ENCODE data around the gene DBNDD1. TPM values are rescaled to one million over a fixed set of nuclear protein-coding genes. Genes with fewer than 3 reads are reported as not detected.

Gene DBNDD1
- total and polyA plus RNA-seq, 4 donors = 0.09 to 1.5 (median 0.82) TPM

DNA sequence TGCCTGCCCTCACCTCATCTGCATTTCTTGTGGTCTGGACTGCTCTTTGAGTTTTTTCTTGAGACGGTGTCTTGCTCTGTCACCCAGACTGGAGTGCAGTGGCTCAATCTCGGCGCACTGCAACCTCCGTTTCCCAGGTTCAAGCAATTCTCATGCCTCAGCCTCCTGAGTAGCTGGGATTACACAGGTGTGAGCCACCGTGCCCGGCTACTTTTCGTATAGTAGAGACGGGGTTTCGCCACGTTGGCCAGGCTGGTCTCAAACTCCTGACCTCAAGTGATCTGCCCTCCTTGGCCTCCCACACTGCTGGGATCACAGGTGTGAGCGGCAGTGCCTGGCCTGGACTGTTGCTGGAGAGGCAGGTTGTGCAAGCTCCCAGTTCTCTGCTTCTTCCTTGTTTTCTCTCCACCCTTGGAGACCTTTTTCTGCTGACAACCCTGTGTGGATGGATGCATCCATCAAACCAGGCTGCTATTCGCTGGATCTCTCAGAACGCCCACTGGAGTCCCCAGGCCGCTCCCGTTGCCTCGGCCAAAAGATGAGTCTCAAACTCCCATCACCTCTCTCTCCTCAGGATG, 22.7 kb upstream of the DBNDD1 start (continued):
- TF ChIP-seq SP1 (IDR thresholded peaks at IDR 0.05) = no peak

DNA sequence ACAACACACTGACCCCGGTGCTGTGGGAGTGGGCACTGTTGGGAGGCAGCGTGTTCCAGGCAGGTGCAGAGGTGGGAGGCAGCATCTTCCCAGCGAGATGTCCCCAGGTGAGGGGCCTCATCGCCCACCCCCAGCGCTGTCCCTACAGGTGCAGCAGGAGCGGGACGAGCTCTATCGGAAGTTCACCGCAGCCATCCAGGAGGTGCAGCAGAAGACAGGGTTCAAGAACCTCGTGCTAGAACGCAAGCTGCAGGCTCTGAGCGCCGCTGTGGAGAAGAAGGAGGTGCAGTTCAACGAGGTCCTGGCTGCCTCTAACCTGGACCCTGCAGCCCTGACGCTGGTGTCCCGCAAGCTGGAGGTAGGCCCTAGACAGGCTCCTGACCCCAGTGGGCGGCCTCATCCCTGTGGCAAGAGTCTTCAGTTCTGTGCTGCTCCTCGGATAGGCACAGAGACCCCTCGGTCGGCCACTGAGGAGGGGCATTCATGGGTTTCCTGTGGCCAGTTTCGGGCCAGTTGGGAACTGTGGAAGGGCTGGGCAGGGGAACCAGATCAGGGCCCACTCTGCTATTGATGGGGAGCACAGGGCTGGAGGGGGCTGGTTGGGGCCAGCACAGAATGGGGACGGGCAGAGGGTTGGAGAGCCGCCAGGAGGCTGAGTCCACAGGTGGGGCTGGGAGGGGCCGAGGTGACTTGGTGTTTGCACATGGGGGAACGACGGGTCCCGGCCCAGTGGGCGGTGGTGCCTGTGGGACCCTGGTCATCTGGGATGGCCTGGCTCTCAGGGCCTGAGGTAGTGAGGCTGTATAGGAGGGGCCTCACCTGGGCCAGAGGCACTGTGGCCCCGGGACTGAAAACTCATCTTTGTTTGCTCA, 21.1 kb upstream of the DBNDD1 start:
- no peak for DNase-seq (ENCODE audit: low spot score)
- no peaks in the 10 kb centered on the region for H3K4me1 ChIP-seq (ENCODE audit: control insufficient read depth in 4 of 4, insufficient read depth in 4 of 4, low read length in 3 of 4)
- H3K9me3 ChIP-seq (ENCODE audit: control insufficient read depth in 4 of 4, low read length in 3 of 4) = no peaks in the 10 kb centered on the region
- H3K9ac ChIP-seq (ENCODE audit: low read depth in 1 of 2, low read length in 2 of 2) = no peak overlapping the region
- no peak overlapping the region for H3K27ac ChIP-seq (ENCODE audit: low read depth in 1 of 2, low read length in 2 of 2)
- 93% methylated on average over 29 of the region's 29 CpGs for WGBS
- TF ChIP-seq FOXA1 (IDR thresholded peaks at IDR 0.05) = no peak
- TF ChIP-seq, protein P1, sequence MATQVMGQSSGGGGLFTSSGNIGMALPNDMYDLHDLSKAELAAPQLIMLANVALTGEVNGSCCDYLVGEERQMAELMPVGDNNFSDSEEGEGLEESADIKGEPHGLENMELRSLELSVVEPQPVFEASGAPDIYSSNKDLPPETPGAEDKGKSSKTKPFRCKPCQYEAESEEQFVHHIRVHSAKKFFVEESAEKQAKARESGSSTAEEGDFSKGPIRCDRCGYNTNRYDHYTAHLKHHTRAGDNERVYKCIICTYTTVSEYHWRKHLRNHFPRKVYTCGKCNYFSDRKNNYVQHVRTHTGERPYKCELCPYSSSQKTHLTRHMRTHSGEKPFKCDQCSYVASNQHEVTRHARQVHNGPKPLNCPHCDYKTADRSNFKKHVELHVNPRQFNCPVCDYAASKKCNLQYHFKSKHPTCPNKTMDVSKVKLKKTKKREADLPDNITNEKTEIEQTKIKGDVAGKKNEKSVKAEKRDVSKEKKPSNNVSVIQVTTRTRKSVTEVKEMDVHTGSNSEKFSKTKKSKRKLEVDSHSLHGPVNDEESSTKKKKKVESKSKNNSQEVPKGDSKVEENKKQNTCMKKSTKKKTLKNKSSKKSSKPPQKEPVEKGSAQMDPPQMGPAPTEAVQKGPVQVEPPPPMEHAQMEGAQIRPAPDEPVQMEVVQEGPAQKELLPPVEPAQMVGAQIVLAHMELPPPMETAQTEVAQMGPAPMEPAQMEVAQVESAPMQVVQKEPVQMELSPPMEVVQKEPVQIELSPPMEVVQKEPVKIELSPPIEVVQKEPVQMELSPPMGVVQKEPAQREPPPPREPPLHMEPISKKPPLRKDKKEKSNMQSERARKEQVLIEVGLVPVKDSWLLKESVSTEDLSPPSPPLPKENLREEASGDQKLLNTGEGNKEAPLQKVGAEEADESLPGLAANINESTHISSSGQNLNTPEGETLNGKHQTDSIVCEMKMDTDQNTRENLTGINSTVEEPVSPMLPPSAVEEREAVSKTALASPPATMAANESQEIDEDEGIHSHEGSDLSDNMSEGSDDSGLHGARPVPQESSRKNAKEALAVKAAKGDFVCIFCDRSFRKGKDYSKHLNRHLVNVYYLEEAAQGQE (IDR thresholded peaks at IDR 0.05) = no peak
- TF ChIP-seq YY1 (IDR thresholded peaks at IDR 0.05) = no peak
- TF ChIP-seq RAD21 (IDR thresholded peaks at IDR 0.05) = no peak
- H3K4me3 ChIP-seq (ENCODE audit: low read depth in 1 of 3, low read length in 3 of 3) = no peak overlapping the region
- peaks cover 0 to 71% (median 17%) of the 10 kb centered on the region in 4 donors for H3K36me3 ChIP-seq (ENCODE audit: control insufficient read depth in 4 of 4, insufficient read depth in 3 of 4, low read depth in 1 of 4, low read length in 3 of 4)
- no peaks in the 10 kb centered on the region for H3K27me3 ChIP-seq (ENCODE audit: control insufficient read depth in 4 of 4, insufficient read depth in 4 of 4, low read length in 3 of 4)

DNA sequence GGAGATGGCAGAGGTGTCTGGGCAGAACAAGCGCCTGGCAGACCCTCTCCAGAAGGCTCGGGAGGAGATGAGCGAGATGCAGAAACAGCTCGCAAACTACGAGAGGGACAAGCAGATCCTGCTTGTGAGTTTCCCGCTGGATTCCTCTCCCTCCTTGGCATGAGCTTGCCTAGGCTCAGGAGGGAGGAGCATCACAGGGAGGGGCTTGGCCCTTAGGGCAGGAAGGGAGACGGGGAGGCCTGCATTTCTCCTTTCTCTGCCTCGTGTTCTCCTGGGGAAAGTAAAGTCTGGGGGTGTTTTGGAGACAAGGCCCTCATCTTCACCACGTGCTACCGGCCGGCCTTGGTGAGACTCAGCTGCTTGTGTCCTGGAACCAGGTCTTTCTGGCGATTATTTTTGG, 18.0 kb upstream of the DBNDD1 start:
- Histone ChIP-seq H3K9ac (ENCODE audit: low read depth in 1 of 2, low read length in 2 of 2) (no peak overlapping the region), H3K4me1 (ENCODE audit: control insufficient read depth in 4 of 4, insufficient read depth in 4 of 4, low read length in 3 of 4) (no peaks in the 10 kb centered on the region), H3K36me3 (ENCODE audit: control insufficient read depth in 4 of 4, insufficient read depth in 3 of 4, low read depth in 1 of 4, low read length in 3 of 4) (peaks cover 0 to 61% (median 12%) of the 10 kb centered on the region in 4 donors), H3K4me3 (ENCODE audit: low read depth in 1 of 3, low read length in 3 of 3) (no peak overlapping the region), H3K27me3 (ENCODE audit: control insufficient read depth in 4 of 4, insufficient read depth in 4 of 4, low read length in 3 of 4) (no peaks in the 10 kb centered on the region), H3K27ac (ENCODE audit: low read depth in 1 of 2, low read length in 2 of 2) (no peak overlapping the region), H3K9me3 (ENCODE audit: control insufficient read depth in 4 of 4, low read length in 3 of 4) (no peaks in the 10 kb centered on the region)
- TF ChIP-seq, protein P2, sequence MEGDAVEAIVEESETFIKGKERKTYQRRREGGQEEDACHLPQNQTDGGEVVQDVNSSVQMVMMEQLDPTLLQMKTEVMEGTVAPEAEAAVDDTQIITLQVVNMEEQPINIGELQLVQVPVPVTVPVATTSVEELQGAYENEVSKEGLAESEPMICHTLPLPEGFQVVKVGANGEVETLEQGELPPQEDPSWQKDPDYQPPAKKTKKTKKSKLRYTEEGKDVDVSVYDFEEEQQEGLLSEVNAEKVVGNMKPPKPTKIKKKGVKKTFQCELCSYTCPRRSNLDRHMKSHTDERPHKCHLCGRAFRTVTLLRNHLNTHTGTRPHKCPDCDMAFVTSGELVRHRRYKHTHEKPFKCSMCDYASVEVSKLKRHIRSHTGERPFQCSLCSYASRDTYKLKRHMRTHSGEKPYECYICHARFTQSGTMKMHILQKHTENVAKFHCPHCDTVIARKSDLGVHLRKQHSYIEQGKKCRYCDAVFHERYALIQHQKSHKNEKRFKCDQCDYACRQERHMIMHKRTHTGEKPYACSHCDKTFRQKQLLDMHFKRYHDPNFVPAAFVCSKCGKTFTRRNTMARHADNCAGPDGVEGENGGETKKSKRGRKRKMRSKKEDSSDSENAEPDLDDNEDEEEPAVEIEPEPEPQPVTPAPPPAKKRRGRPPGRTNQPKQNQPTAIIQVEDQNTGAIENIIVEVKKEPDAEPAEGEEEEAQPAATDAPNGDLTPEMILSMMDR (IDR thresholded peaks at IDR 0.05; ENCODE audit: low read depth, low read length, missing input control) = no peak
- TF ChIP-seq, protein P3, sequence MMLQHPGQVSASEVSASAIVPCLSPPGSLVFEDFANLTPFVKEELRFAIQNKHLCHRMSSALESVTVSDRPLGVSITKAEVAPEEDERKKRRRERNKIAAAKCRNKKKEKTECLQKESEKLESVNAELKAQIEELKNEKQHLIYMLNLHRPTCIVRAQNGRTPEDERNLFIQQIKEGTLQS (IDR thresholded peaks at IDR 0.05) = no peak
- no peak for TF ChIP-seq TAF1 (conservative IDR thresholded peaks at IDR 0.05)
- TF ChIP-seq JUND (IDR thresholded peaks at IDR 0.05) = no peak
- TF ChIP-seq HNF4A (conservative IDR thresholded peaks at IDR 0.05) = no peak
- no peak for TF ChIP-seq GABPA (IDR thresholded peaks at IDR 0.05 in 1 of 2, conservative IDR thresholded peaks at IDR 0.05 in 1 of 2)
- no peak for TF ChIP-seq FOXA1 (IDR thresholded peaks at IDR 0.05)
- TF ChIP-seq NR2F2 (IDR thresholded peaks at IDR 0.05) = no peak
- DNase-seq (ENCODE audit: low spot score) = no peak
- WGBS = 89% methylated on average over 12 of the region's 12 CpGs
